K562 (cell line): Measurements from ENCODE around the gene TSPYL4.

Experiments
- EP300 ChIP-seq: IDR thresholded peaks from 2 replicates; pipeline ENCODE4 v1.6.1; 2012; ENCODE audit warnings: low read length, improper control_type of control experiment
- MCM3 ChIP-seq: fragments of 450-650 bp; IDR thresholded peaks from 2 replicates; pipeline ENCODE4 v1.6.1; 2016
- ZFP30 ChIP-seq: fragments of 250-450 bp; sonication (Bioruptor Pico); IDR thresholded peaks from 2 replicates; pipeline ENCODE4 v1.8.0; 2022; ENCODE audit warnings: moderate library complexity, mild to moderate bottlenecking, inconsistent platforms, borderline replicate concordance
- ZNF24 ChIP-seq: fragments of 450-650 bp; IDR thresholded peaks from 2 replicates; pipeline ENCODE4 v1.6.1; 2016
- TF ChIP-seq, protein P1 (sequence below), 3 experiments: fragments of 200-800 bp in 1 of 3; fragments of 250-450 bp in 1 of 3; fragments of 450-650 bp in 1 of 3; sonication (Bioruptor Pico) in 1 of 3; sonication (Bioruptor generic) in 1 of 3; formaldehyde crosslinking in 1 of 3; IDR thresholded peaks; 2 replicates each; pipeline versions ENCODE4 v1.6.1 to v1.8.0; 2016 to 2022; ENCODE audit warnings: mild to moderate bottlenecking in 2 of 3, missing genetic modification characterization in 2 of 3, missing compliant biosample characterization in 1 of 3, moderate library complexity in 1 of 3
- TF ChIP-seq, protein P2 (sequence below), 3 experiments: IDR thresholded peaks in 2 of 3; conservative IDR thresholded peaks in 1 of 3; 2 replicates each; pipeline ENCODE4 v1.5.1; 2011 to 2012; ENCODE audit warnings: low read length in 3 of 3, mild to moderate bottlenecking in 3 of 3, control low read depth in 2 of 3, improper control_type of control experiment in 1 of 3, inconsistent platforms in 1 of 3, low read depth in 1 of 3, mixed read lengths in 1 of 3, moderate library complexity in 1 of 3; ENCODE audit not compliant: insufficient read depth in 2 of 3
- TF ChIP-seq, protein P3 (sequence below), 2 experiments: fragments of 450-650 bp in 1 of 2; sonication (generic) in 1 of 2; formaldehyde crosslinking in 1 of 2; IDR thresholded peaks in 1 of 2; conservative IDR thresholded peaks in 1 of 2; 2 replicates each; pipeline versions ENCODE4 v1.6.1 to v1.8.1; 2016 to 2023; ENCODE audit warnings: mild to moderate bottlenecking in 2 of 2, moderate library complexity in 2 of 2, inconsistent platforms in 1 of 2, missing genetic modification reagents in 1 of 2
- TF ChIP-seq, protein P4 (sequence below): fragments of 250-450 bp; sonication (Bioruptor Pico); IDR thresholded peaks from 2 replicates; pipeline ENCODE4 v1.4.0; 2020
- TF ChIP-seq, protein P5 (sequence below): sonication (generic); formaldehyde crosslinking; IDR thresholded peaks from 2 replicates; pipeline ENCODE4 v1.8.1; 2023; ENCODE audit warnings: mild to moderate bottlenecking, missing genetic modification reagents

DNA sequence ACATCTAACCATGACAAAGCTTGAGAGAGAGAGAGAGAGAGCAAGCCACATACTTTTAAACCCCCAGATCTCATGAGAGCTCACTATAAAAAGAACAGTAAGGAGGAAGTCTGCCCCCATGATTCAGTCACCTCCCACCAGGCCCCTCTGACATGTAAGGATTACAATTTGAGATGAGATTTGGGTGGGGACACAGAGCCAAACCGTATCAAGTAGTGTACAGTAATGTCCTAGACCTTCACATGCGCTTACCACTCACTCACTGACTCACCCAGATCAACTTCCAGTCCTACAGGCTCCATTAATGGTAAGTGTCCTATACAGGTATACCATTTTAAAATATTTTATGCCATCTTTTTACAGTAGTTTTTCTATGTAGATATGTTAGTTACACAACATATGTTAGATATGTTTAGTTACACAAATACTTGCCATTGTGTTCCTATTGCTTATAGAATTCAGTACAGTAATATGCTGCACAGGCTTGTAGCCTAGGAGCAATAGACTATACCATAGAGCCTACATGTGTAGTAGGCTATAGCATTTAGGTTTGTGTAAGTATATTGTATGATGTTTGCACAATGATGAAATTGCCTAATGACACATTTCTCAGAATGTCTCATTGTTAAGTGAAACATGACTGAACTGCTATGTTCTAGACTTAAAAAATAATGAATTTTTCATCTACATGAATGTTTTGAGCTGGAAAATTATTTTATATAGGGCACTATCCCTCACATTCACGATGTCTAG is 14.1 kb upstream of the TSPYL4 start:
- TF ChIP-seq ZFP30 (CRISPR knock-in tag) (no peak), MCM3 (no peak), EP300 (no peak), ZNF24 (no peak)
- TF ChIP-seq, protein P1, sequence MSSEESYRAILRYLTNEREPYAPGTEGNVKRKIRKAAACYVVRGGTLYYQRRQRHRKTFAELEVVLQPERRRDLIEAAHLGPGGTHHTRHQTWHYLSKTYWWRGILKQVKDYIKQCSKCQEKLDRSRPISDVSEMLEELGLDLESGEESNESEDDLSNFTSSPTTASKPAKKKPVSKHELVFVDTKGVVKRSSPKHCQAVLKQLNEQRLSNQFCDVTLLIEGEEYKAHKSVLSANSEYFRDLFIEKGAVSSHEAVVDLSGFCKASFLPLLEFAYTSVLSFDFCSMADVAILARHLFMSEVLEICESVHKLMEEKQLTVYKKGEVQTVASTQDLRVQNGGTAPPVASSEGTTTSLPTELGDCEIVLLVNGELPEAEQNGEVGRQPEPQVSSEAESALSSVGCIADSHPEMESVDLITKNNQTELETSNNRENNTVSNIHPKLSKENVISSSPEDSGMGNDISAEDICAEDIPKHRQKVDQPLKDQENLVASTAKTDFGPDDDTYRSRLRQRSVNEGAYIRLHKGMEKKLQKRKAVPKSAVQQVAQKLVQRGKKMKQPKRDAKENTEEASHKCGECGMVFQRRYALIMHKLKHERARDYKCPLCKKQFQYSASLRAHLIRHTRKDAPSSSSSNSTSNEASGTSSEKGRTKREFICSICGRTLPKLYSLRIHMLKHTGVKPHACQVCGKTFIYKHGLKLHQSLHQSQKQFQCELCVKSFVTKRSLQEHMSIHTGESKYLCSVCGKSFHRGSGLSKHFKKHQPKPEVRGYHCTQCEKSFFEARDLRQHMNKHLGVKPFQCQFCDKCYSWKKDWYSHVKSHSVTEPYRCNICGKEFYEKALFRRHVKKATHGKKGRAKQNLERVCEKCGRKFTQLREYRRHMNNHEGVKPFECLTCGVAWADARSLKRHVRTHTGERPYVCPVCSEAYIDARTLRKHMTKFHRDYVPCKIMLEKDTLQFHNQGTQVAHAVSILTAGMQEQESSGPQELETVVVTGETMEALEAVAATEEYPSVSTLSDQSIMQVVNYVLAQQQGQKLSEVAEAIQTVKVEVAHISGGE (CRISPR knock-in tag; IDR thresholded peaks at IDR 0.05) = no peak
- TF ChIP-seq, protein P2, sequence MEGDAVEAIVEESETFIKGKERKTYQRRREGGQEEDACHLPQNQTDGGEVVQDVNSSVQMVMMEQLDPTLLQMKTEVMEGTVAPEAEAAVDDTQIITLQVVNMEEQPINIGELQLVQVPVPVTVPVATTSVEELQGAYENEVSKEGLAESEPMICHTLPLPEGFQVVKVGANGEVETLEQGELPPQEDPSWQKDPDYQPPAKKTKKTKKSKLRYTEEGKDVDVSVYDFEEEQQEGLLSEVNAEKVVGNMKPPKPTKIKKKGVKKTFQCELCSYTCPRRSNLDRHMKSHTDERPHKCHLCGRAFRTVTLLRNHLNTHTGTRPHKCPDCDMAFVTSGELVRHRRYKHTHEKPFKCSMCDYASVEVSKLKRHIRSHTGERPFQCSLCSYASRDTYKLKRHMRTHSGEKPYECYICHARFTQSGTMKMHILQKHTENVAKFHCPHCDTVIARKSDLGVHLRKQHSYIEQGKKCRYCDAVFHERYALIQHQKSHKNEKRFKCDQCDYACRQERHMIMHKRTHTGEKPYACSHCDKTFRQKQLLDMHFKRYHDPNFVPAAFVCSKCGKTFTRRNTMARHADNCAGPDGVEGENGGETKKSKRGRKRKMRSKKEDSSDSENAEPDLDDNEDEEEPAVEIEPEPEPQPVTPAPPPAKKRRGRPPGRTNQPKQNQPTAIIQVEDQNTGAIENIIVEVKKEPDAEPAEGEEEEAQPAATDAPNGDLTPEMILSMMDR (IDR thresholded peaks at IDR 0.05 in 2 of 3, conservative IDR thresholded peaks at IDR 0.05 in 1 of 3; ENCODE audit: insufficient read depth in 2 of 3, low read depth in 1 of 3, low read length in 3 of 3) = no peak
- TF ChIP-seq, protein P3, sequence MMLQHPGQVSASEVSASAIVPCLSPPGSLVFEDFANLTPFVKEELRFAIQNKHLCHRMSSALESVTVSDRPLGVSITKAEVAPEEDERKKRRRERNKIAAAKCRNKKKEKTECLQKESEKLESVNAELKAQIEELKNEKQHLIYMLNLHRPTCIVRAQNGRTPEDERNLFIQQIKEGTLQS (IDR thresholded peaks at IDR 0.05) = no peak
- TF ChIP-seq, protein P3 (CRISPR knock-in tag; conservative IDR thresholded peaks at IDR 0.05) = no peak
- TF ChIP-seq, protein P4, sequence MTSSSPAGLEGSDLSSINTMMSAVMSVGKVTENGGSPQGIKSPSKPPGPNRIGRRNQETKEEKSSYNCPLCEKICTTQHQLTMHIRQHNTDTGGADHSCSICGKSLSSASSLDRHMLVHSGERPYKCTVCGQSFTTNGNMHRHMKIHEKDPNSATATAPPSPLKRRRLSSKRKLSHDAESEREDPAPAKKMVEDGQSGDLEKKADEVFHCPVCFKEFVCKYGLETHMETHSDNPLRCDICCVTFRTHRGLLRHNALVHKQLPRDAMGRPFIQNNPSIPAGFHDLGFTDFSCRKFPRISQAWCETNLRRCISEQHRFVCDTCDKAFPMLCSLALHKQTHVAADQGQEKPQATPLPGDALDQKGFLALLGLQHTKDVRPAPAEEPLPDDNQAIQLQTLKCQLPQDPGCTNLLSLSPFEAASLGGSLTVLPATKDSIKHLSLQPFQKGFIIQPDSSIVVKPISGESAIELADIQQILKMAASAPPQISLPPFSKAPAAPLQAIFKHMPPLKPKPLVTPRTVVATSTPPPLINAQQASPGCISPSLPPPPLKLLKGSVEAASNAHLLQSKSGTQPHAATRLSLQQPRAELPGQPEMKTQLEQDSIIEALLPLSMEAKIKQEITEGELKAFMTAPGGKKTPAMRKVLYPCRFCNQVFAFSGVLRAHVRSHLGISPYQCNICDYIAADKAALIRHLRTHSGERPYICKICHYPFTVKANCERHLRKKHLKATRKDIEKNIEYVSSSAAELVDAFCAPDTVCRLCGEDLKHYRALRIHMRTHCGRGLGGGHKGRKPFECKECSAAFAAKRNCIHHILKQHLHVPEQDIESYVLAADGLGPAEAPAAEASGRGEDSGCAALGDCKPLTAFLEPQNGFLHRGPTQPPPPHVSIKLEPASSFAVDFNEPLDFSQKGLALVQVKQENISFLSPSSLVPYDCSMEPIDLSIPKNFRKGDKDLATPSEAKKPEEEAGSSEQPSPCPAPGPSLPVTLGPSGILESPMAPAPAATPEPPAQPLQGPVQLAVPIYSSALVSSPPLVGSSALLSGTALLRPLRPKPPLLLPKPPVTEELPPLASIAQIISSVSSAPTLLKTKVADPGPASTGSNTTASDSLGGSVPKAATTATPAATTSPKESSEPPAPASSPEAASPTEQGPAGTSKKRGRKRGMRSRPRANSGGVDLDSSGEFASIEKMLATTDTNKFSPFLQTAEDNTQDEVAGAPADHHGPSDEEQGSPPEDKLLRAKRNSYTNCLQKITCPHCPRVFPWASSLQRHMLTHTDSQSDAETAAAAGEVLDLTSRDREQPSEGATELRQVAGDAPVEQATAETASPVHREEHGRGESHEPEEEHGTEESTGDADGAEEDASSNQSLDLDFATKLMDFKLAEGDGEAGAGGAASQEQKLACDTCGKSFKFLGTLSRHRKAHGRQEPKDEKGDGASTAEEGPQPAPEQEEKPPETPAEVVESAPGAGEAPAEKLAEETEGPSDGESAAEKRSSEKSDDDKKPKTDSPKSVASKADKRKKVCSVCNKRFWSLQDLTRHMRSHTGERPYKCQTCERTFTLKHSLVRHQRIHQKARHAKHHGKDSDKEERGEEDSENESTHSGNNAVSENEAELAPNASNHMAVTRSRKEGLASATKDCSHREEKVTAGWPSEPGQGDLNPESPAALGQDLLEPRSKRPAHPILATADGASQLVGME (CRISPR knock-in tag) = no peak
- TF ChIP-seq, protein P5, sequence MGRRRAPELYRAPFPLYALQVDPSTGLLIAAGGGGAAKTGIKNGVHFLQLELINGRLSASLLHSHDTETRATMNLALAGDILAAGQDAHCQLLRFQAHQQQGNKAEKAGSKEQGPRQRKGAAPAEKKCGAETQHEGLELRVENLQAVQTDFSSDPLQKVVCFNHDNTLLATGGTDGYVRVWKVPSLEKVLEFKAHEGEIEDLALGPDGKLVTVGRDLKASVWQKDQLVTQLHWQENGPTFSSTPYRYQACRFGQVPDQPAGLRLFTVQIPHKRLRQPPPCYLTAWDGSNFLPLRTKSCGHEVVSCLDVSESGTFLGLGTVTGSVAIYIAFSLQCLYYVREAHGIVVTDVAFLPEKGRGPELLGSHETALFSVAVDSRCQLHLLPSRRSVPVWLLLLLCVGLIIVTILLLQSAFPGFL = no peak
